ENCODE data around the gene KDM4C. TPM values are rescaled to one million over a fixed set of nuclear protein-coding genes. Genes with fewer than 3 reads are reported as not detected.

Gene KDM4C
- total RNA-seq, 1 donor from 2014 or later: 18.2 TPM

- no peaks in the 10 kb centered on the region for H3K79me2 ChIP-seq (ENCODE audit: insufficient read depth, low read length)
- Mint-ChIP-seq H3K4me3 (ENCODE audit: unreplicated experiment) (no peak overlapping the region), H3K9me3 (ENCODE audit: unreplicated experiment) (no peaks in the 10 kb centered on the region), H3K27me3 (ENCODE audit: low read depth, unreplicated experiment) (peaks cover 3% of the 10 kb centered on the region), H3K4me1 (ENCODE audit: low read depth, unreplicated experiment) (no peaks in the 10 kb centered on the region), H3K36me3 (ENCODE audit: low read depth, unreplicated experiment) (no peaks in the 10 kb centered on the region), H3K27ac (ENCODE audit: unreplicated experiment) (no peak overlapping the region)
- no peak overlapping the region for H3K27ac ChIP-seq (ENCODE audit: low read depth, low read length)
- H3K9me3 ChIP-seq (ENCODE audit: insufficient read depth, low read depth, low read length): no peaks in the 10 kb centered on the region
- TF ChIP-seq CTCF (IDR thresholded peaks at IDR 0.05; ENCODE audit: insufficient read depth, low read depth, low read length) (no peak), EZH2 (IDR thresholded peaks at IDR 0.05; ENCODE audit: insufficient read depth, low read length) (no peak)
- no peaks in the 10 kb centered on the region for H3K27me3 ChIP-seq (ENCODE audit: insufficient read depth, low read length)
- peak overlapping the region; percentile 48 for H3K9ac ChIP-seq (ENCODE audit: low read length)
- peak overlapping the region; percentile 92 for H2AFZ ChIP-seq (ENCODE audit: low read depth, low read length)
- H3K36me3 ChIP-seq (ENCODE audit: insufficient read depth, low read length): no peaks in the 10 kb centered on the region
- DNase-seq (ENCODE audit: low read depth) (peak; percentile 2), FAIRE-seq (no peak)
- H3K4me3 ChIP-seq (ENCODE audit: insufficient read depth, low read depth, low read length): peak overlapping the region; percentile 51
- no peaks in the 10 kb centered on the region for H3K4me1 ChIP-seq (ENCODE audit: insufficient read depth, low read length)
- peak overlapping the region; percentile 85 for H3K4me2 ChIP-seq (ENCODE audit: low read length)
- H4K20me1 ChIP-seq (ENCODE audit: insufficient read depth, low read length): no peaks in the 10 kb centered on the region
These were observed 41.8 kb upstream of the KDM4C start for GRCh38 chr9:6715755-6716643.

- Histone ChIP-seq H3K9ac (ENCODE audit: low read length) (no peak overlapping the region), H3K27ac (ENCODE audit: low read depth, low read length) (no peak overlapping the region), H4K20me1 (ENCODE audit: insufficient read depth, low read length) (no peaks in the 10 kb centered on the region), H3K9me3 (ENCODE audit: insufficient read depth, low read depth, low read length) (no peaks in the 10 kb centered on the region), H3K4me1 (ENCODE audit: insufficient read depth, low read length) (no peaks in the 10 kb centered on the region), H3K27me3 (ENCODE audit: insufficient read depth, low read length) (no peaks in the 10 kb centered on the region), H2AFZ (ENCODE audit: low read depth, low read length) (peak overlapping the region; percentile 92), H3K4me2 (ENCODE audit: low read length) (no peak overlapping the region), H3K36me3 (ENCODE audit: insufficient read depth, low read length) (no peaks in the 10 kb centered on the region), H3K4me3 (ENCODE audit: insufficient read depth, low read depth, low read length) (no peak overlapping the region), H3K79me2 (ENCODE audit: insufficient read depth, low read length) (no peaks in the 10 kb centered on the region)
- no peak for DNase-seq (ENCODE audit: low read depth)
- Mint-ChIP-seq H3K36me3 (ENCODE audit: low read depth, unreplicated experiment) (no peaks in the 10 kb centered on the region), H3K9me3 (ENCODE audit: unreplicated experiment) (no peaks in the 10 kb centered on the region), H3K4me1 (ENCODE audit: low read depth, unreplicated experiment) (no peaks in the 10 kb centered on the region), H3K27me3 (ENCODE audit: low read depth, unreplicated experiment) (peaks cover 3% of the 10 kb centered on the region), H3K27ac (ENCODE audit: unreplicated experiment) (no peak overlapping the region), H3K4me3 (ENCODE audit: unreplicated experiment) (no peak overlapping the region)
- FAIRE-seq: no peak
- TF ChIP-seq EZH2 (IDR thresholded peaks at IDR 0.05; ENCODE audit: insufficient read depth, low read length) (no peak), CTCF (IDR thresholded peaks at IDR 0.05; ENCODE audit: insufficient read depth, low read depth, low read length) (no peak)
These were observed 41.0 kb upstream of the KDM4C start for GRCh38 chr9:6716766-6717165.

- H3K9me3 ChIP-seq (ENCODE audit: insufficient read depth, low read depth, low read length): no peaks in the 10 kb centered on the region
These were observed 33.8 kb upstream of the KDM4C start for GRCh38 chr9:6723881-6724420.

More at GRCh38 chr9:6723881-6724420, 33.8 kb upstream of the KDM4C start:
- Mint-ChIP-seq H3K27ac (ENCODE audit: unreplicated experiment) (no peak overlapping the region), H3K4me3 (ENCODE audit: unreplicated experiment) (no peak overlapping the region), H3K27me3 (ENCODE audit: low read depth, unreplicated experiment) (no peaks in the 10 kb centered on the region), H3K4me1 (ENCODE audit: low read depth, unreplicated experiment) (no peaks in the 10 kb centered on the region), H3K36me3 (ENCODE audit: low read depth, unreplicated experiment) (no peaks in the 10 kb centered on the region), H3K9me3 (ENCODE audit: unreplicated experiment) (no peaks in the 10 kb centered on the region)
- Histone ChIP-seq H3K4me1 (ENCODE audit: insufficient read depth, low read length) (no peaks in the 10 kb centered on the region), H3K4me2 (ENCODE audit: low read length) (no peak overlapping the region), H3K4me3 (ENCODE audit: insufficient read depth, low read depth, low read length) (no peak overlapping the region), H4K20me1 (ENCODE audit: insufficient read depth, low read length) (no peaks in the 10 kb centered on the region), H2AFZ (ENCODE audit: low read depth, low read length) (no peak overlapping the region), H3K9ac (ENCODE audit: low read length) (no peak overlapping the region), H3K79me2 (ENCODE audit: insufficient read depth, low read length) (no peaks in the 10 kb centered on the region), H3K27me3 (ENCODE audit: insufficient read depth, low read length) (peaks cover 4% of the 10 kb centered on the region), H3K36me3 (ENCODE audit: insufficient read depth, low read length) (no peaks in the 10 kb centered on the region), H3K27ac (ENCODE audit: low read depth, low read length) (no peak overlapping the region)
- TF ChIP-seq CTCF (IDR thresholded peaks at IDR 0.05; ENCODE audit: insufficient read depth, low read depth, low read length) (no peak), EZH2 (IDR thresholded peaks at IDR 0.05; ENCODE audit: insufficient read depth, low read length) (no peak)
- DNase-seq (ENCODE audit: low read depth): no peak
- FAIRE-seq: no peak
